HUES64 (cell line): ENCODE results near the gene XG.

Experiments used
- H3K27ac ChIP-seq: 2 replicates; pipeline ENCODE4 v1.7.0; 2013; ENCODE audit warnings: low read depth, low read length, inconsistent platforms
- H3K27me3 ChIP-seq: 2 replicates; pipeline ENCODE4 v1.6.1; 2013; ENCODE audit warnings: mild to moderate bottlenecking, low read length; ENCODE audit not compliant: insufficient read depth
- H3K36me3 ChIP-seq: 2 replicates; pipeline ENCODE4 v1.6.1; 2013; ENCODE audit warnings: mild to moderate bottlenecking, low read length; ENCODE audit not compliant: insufficient read depth
- H3K4me1 ChIP-seq: 2 replicates; pipeline ENCODE4 v1.6.1; 2013; ENCODE audit warnings: mild to moderate bottlenecking, low read length, moderate library complexity; ENCODE audit not compliant: insufficient read depth
- H3K4me3 ChIP-seq: 2 replicates; pipeline ENCODE4 v1.5.1; 2013; ENCODE audit warnings: mild to moderate bottlenecking, low read length, moderate library complexity
- H3K9ac ChIP-seq: 2 replicates; pipeline ENCODE4 v1.6.1; 2013; ENCODE audit warnings: mild to moderate bottlenecking, low read depth, low read length
- H3K9me3 ChIP-seq: 2 replicates; pipeline ENCODE4 v1.6.1; 2013; ENCODE audit warnings: low read depth, low read length; ENCODE audit not compliant: insufficient read depth
- WGBS: fragments of 150-250, 120-280 bp; methylation state at CpG from one replicate; pipeline ENCODE4 v1.1.7; 2013; ENCODE audit warnings: missing lambda C conversion rate; 5-methylcytosine and 5-hydroxymethylcytosine counted together

XG gene

GRCh38 chrX:2848871-2849301 is 97.0 kb downstream of the XG start:
- Histone ChIP-seq H3K27ac (peak overlapping the region; percentile 67), H3K27me3 (no peaks in the 10 kb centered on the region)
- WGBS, result 68% methylated on average over 6 of the region's 9 CpGs

GRCh38 chrX:2854918-2855317 is 103.1 kb downstream of the XG start:
- Histone ChIP-seq H3K4me1 (no peaks in the 10 kb centered on the region), H3K36me3 (peaks cover 59% of the 10 kb centered on the region), H3K27ac (no peak overlapping the region), H3K9ac (no peak overlapping the region), H3K9me3 (no peaks in the 10 kb centered on the region), H3K27me3 (no peaks in the 10 kb centered on the region), H3K4me3 (no peak overlapping the region)
- 98% methylated on average over 21 of the region's 21 CpGs for WGBS

More at GRCh38 chrX:2848871-2849301, 97.0 kb downstream of the XG start:
- Histone ChIP-seq H3K4me1 (peaks cover 10% of the 10 kb centered on the region; the same call in 1 of the 2 replicates), H3K4me3 (no peak overlapping the region), H3K36me3 (peaks cover 12% of the 10 kb centered on the region), H3K9me3 (no peaks in the 10 kb centered on the region), H3K9ac (peak overlapping the region; percentile 40; the same call in 1 of the 2 replicates)

GRCh38 chrX:2855761-2856160 is 103.9 kb downstream of the XG start:
- no peak overlapping the region for H3K4me3 ChIP-seq
- H3K9ac ChIP-seq, result no peak overlapping the region
- no peaks in the 10 kb centered on the region for H3K27me3 ChIP-seq
- H3K9me3 ChIP-seq, result no peaks in the 10 kb centered on the region
- 94% methylated on average over 2 of the region's 2 CpGs for WGBS
- peaks cover 64% of the 10 kb centered on the region for H3K36me3 ChIP-seq
- no peaks in the 10 kb centered on the region for H3K4me1 ChIP-seq
- H3K27ac ChIP-seq, result no peak overlapping the region

DNA sequence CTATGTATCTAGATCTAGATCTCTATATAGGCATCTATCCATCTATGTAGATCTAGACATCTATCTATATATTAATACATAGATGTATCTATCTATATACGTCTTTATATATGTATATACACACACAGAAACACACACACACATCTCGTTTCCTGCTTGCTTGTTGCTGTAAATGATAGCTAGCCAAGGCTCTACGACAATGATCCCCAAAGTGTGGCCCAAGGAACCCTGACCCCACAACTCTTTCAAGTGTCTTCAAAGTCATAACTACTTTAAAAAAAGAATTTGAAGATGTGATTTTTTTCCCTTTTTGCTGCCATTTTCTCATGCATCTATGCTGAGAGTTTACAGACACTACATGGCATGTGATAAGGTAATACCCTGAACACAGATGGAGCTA is 105.7 kb downstream of the XG start:
- H3K27ac ChIP-seq, result no peak overlapping the region
- no peaks in the 10 kb centered on the region for H3K27me3 ChIP-seq
- WGBS, result 94% methylated on average over 2 of the region's 3 CpGs

GRCh38 chrX:2859197-2859797 is 107.5 kb downstream of the XG start:
- H3K9ac ChIP-seq, result no peak overlapping the region
- no peaks in the 10 kb centered on the region for H3K9me3 ChIP-seq
- no peak overlapping the region for H3K27ac ChIP-seq
- peaks cover 83% of the 10 kb centered on the region for H3K36me3 ChIP-seq
- no peaks in the 10 kb centered on the region for H3K27me3 ChIP-seq
- WGBS, result no CpG with 5 or more reads among the region's 1 CpG
- H3K4me3 ChIP-seq, result no peak overlapping the region
- no peaks in the 10 kb centered on the region for H3K4me1 ChIP-seq

More for the DNA sequence above, 105.7 kb downstream of the XG start:
- no peak overlapping the region for H3K4me3 ChIP-seq
- H3K9me3 ChIP-seq, result no peaks in the 10 kb centered on the region
- H3K9ac ChIP-seq, result no peak overlapping the region
- no peaks in the 10 kb centered on the region for H3K4me1 ChIP-seq
- H3K36me3 ChIP-seq, result peaks cover 82% of the 10 kb centered on the region

DNA sequence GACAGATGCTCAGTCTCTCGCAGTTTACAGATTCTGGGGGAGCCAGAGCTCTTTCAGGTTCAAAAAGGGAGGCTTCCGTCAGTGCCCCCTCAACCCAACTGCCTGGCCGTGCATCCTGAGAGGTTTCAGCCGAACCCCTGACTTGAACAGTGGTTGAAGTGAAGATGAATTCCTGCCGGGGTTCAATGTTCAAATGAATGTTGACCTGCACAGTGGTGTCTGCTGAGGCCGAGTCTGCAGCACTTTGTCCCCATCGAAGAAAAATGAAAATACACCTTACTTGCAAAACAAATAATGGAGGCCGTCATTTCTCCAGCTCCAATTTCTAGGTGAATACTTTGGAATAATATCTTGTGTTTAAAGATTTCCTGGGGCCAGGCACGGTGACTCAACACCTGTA is 110.6 kb downstream of the XG start:
- Histone ChIP-seq H3K4me3 (no peak overlapping the region), H3K27ac (no peak overlapping the region), H3K36me3 (peaks cover 70% of the 10 kb centered on the region), H3K4me1 (no peaks in the 10 kb centered on the region), H3K9ac (no peak overlapping the region), H3K9me3 (no peaks in the 10 kb centered on the region), H3K27me3 (no peaks in the 10 kb centered on the region)
- 97% methylated on average over 9 of the region's 9 CpGs for WGBS

DNA sequence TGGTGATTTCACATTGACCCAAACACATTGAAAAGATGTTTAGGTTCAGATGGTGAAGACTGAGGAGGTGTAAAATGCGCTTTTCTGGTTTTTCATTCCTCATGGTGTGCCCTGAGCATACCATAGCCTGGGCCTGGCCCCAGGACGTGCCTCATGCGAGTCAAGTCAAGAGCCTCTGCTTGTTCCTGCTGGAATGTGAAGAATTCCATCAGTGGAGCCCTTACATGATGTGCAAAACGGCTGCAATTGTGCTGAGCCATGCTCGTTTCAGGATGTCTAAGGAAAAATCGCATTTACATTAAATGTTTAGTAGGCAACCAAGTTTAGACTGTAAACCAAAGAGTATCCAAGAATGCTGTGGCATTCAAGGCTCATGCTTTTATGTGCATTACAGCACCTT is 111.8 kb downstream of the XG start:
- H3K36me3 ChIP-seq, result peaks cover 62% of the 10 kb centered on the region
- no peaks in the 10 kb centered on the region for H3K27me3 ChIP-seq
- H3K9ac ChIP-seq, result no peak overlapping the region
- H3K4me3 ChIP-seq, result no peak overlapping the region
- WGBS, result 70% methylated on average over 6 of the region's 6 CpGs
- no peaks in the 10 kb centered on the region for H3K9me3 ChIP-seq
- H3K27ac ChIP-seq, result 0 out of 2 replicates have a peak overlapping the region, but pooled peaks have one; percentile 18
- H3K4me1 ChIP-seq, result no peaks in the 10 kb centered on the region
